Common myeloid progenitor, CD34-positive (primary cell): ENCODE results near the gene CAND2.
A peak's percentile ranks its signal among the peaks of the same experiment; 100 is the strongest.

Experiments used
- CTCF ChIA-PET: fragments of 350-600 bp; sonication (Branson Sonifier 250); formaldehyde crosslinking; loops from one replicate; lab custom pipeline; 2021; ENCODE audit warnings: antibody characterized with exemption; lab: Charles Lee
- POLR2A ChIA-PET: fragments of 350-600 bp; sonication (Branson Sonifier 250); formaldehyde crosslinking; loops from one replicate; lab custom pipeline; 2021; ENCODE audit warnings: antibody characterized with exemption; lab: Charles Lee
- DNase-seq, 3 donors: peaks; one replicate each; pipeline versions ENCODE4 v3.0.0 to v3.0.0-alpha.2; 2013
- H3K27ac ChIP-seq, 2 experiments: 1 replicate in 1 of 2; 2 replicates in 1 of 2; pipeline ENCODE4 v1.7.0; 2013; ENCODE audit warnings: inconsistent platforms in 2 of 2, low read length in 2 of 2, mild to moderate bottlenecking in 2 of 2, low read depth in 1 of 2, moderate library complexity in 1 of 2; ENCODE audit not compliant: severe bottlenecking in 2 of 2, insufficient read depth in 1 of 2, poor library complexity in 1 of 2
- H3K27me3 ChIP-seq, 5 experiments: replicated peaks in 2 of 5; 1 replicate in 3 of 5; 2 replicates in 2 of 5; pipeline versions ENCODE4 v1.6.1 to v1.7.0; 2013; ENCODE audit warnings: low read length in 4 of 5, mild to moderate bottlenecking in 2 of 5, moderate library complexity in 2 of 5, inconsistent platforms in 1 of 5; ENCODE audit not compliant: insufficient read depth in 5 of 5, control insufficient read depth in 4 of 5
- H3K36me3 ChIP-seq, 4 experiments: 1 replicate in 2 of 4; 2 replicates in 2 of 4; pipeline versions ENCODE4 v1.6.1 to v1.7.0; 2013; ENCODE audit warnings: low read length in 3 of 4, control low read depth in 1 of 4, mild to moderate bottlenecking in 1 of 4; ENCODE audit not compliant: control insufficient read depth in 4 of 4, insufficient read depth in 4 of 4
- H3K4me1 ChIP-seq, 4 experiments: 1 replicate in 3 of 4; 2 replicates in 1 of 4; pipeline versions ENCODE4 v1.6.1 to v1.7.1; 2013; ENCODE audit warnings: low read length in 3 of 4, mild to moderate bottlenecking in 3 of 4, control low read depth in 1 of 4, inconsistent platforms in 1 of 4, moderate library complexity in 1 of 4; ENCODE audit not compliant: control insufficient read depth in 4 of 4, insufficient read depth in 4 of 4; ENCODE audit errors: control extremely low read depth in 1 of 4
- H3K4me3 ChIP-seq, 7 experiments: 1 replicate in 4 of 7; 2 replicates in 3 of 7; pipeline versions ENCODE4 v1.5.1 to v1.7.0; 2013; ENCODE audit warnings: mild to moderate bottlenecking in 7 of 7, low read length in 6 of 7, moderate library complexity in 6 of 7, inconsistent platforms in 2 of 7, low read depth in 2 of 7, control low read depth in 1 of 7; ENCODE audit not compliant: insufficient read depth in 4 of 7, control insufficient read depth in 1 of 7; ENCODE audit errors: extremely low read depth in 1 of 7
- H3K9me3 ChIP-seq, 5 experiments: 1 replicate in 4 of 5; 2 replicates in 1 of 5; pipeline versions ENCODE4 v1.6.1 to v1.7.1; 2013; ENCODE audit warnings: low read length in 4 of 5, mild to moderate bottlenecking in 2 of 5, inconsistent platforms in 1 of 5, low read depth in 1 of 5, moderate library complexity in 1 of 5; ENCODE audit not compliant: control insufficient read depth in 4 of 5, insufficient read depth in 2 of 5; ENCODE audit errors: control extremely low read depth in 1 of 5
- WGBS: methylation state at CpG from one replicate; pipeline ENCODE4 v1.1.5; 2013; ENCODE audit not compliant: insufficient coverage; 5-methylcytosine and 5-hydroxymethylcytosine counted together

CAND2 gene

DNA sequence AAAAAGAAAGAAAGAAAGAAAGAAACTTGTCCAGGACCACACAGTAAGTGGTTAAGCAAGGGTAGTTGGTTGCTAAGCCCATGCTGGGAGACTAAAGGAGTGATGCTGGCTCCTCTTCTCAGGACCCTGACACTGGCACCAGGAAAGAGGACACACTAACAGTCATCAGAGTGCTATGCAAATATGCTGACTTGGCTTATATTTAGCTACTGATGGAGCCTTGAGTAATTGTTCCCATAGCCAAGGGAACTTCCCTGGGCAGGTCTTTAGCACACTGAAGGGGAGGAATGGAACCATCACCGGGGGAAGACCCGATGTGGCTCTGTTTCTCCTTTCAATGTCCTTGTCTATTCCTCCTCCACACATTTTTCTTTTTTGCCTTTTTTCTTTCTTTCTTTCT, 43.7 kb upstream of the CAND2 start:
- Histone ChIP-seq H3K27me3 (peaks cover 0 to 3% (median 0%) of the 10 kb centered on the region in 5 experiments), H3K4me1 (peaks cover 0 to 14% (median 7%) of the 10 kb centered on the region in 4 experiments), H3K36me3 (no peaks in the 10 kb centered on the region), H3K4me3 (no peak overlapping the region), H3K27ac (no peak overlapping the region), H3K9me3 (no peaks in the 10 kb centered on the region)
- no peak for DNase-seq
- ChIA-PET CTCF (interaction anchor here (1.5 to 2.1 kb wide), 2 partner anchors 33 to 35 kb away, joined by 4 to 6 read pairs; no protein-coding TSS in a partner anchor), POLR2A (no interaction called here)
- WGBS, result no CpG with 5 or more reads among the region's 2 CpGs

DNA sequence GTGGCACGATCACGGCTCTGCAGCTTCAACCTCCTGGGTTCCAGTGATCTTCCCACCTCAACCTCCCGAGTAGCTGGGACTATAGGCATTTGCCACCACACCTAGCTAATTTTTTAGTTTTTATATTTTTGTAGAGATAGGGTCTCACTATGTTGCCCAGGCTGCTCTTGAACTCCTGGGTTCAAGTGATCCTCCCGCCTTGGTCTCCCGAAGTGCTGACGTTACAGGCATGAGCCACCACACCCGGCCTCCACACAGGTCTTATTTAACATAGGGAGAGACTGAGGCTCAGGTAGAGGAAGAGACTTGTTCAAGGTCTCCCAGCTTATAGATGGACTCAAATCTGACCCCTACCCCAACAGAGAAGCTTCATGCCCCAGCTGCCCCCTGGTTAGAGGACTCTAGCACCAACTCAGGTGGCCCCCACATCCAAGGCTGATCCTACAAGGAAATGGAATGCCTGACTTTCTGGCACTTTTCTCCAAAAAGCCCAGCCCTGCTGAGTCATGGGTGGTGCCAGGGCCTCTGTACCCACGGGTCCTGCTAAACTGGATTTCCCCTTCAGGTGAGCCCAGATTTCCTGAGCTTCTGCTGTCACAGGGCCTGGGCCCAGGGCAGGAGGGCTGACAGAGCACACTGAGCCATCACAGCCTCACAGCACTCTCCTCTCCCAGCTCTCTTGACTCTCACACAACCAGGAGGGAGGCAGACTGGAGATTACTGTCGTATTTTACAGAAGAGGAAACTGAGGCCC, 43.0 kb upstream of the CAND2 start:
- peaks cover 0 to 15% (median 13%) of the 10 kb centered on the region in 4 experiments for H3K4me1 ChIP-seq
- H3K36me3 ChIP-seq, result no peaks in the 10 kb centered on the region
- DNase-seq, result no peak
- ChIA-PET POLR2A (interaction anchor here (0.5 kb wide), 1 partner anchor 134 kb away, joined by 3 read pairs; no protein-coding TSS in a partner anchor), CTCF (interaction anchor here (1.5 to 2.1 kb wide), 3 partner anchors 8 to 34 kb away, joined by 4 to 6 read pairs (median 6); no protein-coding TSS in a partner anchor)
- no peaks in the 10 kb centered on the region for H3K9me3 ChIP-seq
- 72% methylated on average over 3 of the region's 9 CpGs for WGBS
- H3K27me3 ChIP-seq, result no peaks in the 10 kb centered on the region
- no peak overlapping the region for H3K4me3 ChIP-seq
- H3K27ac ChIP-seq, result no peak overlapping the region

DNA sequence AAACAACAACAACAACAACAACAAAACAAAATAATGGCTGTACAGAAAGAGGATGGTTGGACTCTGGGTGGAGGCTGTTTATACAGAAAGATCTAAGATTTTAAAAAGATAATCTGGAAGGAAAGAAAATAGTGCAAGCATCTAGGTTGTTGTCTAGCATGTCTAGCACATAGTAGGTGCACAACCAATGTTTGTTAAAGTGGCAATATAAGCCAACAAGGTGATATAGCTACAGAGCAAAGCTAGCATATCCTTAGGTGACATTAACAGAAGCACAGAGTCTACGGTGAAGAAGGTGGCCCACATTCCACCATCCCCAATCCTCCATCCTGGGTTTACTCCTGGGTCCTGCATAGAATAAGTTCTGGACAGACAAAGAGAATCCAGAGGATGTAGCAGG, 42.2 kb upstream of the CAND2 start:
- WGBS, result 100% methylated on average over 1 of the region's 1 CpG
- Histone ChIP-seq H3K9me3 (no peaks in the 10 kb centered on the region), H3K4me1 (peaks cover 0 to 23% (median 16%) of the 10 kb centered on the region in 4 experiments), H3K36me3 (no peaks in the 10 kb centered on the region), H3K27ac (no peak overlapping the region), H3K27me3 (no peaks in the 10 kb centered on the region), H3K4me3 (no peak overlapping the region)
- ChIA-PET CTCF (interaction anchor here (1.2 to 2.1 kb wide), 5 partner anchors 9 to 47 kb away, joined by 3 to 6 read pairs (median 5); no protein-coding TSS in a partner anchor), POLR2A (interaction anchor here (0.5 kb wide), 1 partner anchor 133 kb away, joined by 3 read pairs; no protein-coding TSS in a partner anchor)
- DNase-seq, result no peak

DNA sequence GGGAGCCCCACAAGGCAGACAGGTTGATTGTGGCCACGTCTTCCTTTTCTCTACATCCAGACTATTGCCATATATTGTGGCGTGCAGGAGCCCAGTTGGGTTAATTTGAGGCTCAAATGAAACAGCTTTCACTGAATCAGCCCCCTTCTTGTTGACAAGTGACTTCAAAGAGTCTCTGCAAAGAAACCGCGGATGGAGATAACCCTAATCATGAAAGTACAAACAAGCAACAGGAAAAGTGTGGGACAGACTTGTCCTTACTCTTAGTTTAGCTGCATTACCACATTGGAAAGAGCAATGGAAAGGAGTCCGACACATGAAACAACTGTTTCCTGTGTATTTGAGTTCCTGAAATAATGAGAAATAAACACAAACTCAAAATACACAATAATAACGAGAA, 40.7 kb upstream of the CAND2 start:
- ChIA-PET CTCF (interaction anchor here (1.0 kb wide), 1 partner anchor 25 kb away, joined by 3 read pairs; no protein-coding TSS in a partner anchor), POLR2A (no interaction called here)
- no peaks in the 10 kb centered on the region for H3K27me3 ChIP-seq
- WGBS, result 61% methylated on average over 3 of the region's 6 CpGs
- H3K9me3 ChIP-seq, result no peaks in the 10 kb centered on the region
- H3K4me3 ChIP-seq, result no peak overlapping the region
- H3K36me3 ChIP-seq, result no peaks in the 10 kb centered on the region
- DNase-seq, result peak in 1 of 3 donors; percentile 31
- no peak overlapping the region for H3K27ac ChIP-seq
- H3K4me1 ChIP-seq, result peaks cover 0 to 20% (median 11%) of the 10 kb centered on the region in 4 experiments

DNA sequence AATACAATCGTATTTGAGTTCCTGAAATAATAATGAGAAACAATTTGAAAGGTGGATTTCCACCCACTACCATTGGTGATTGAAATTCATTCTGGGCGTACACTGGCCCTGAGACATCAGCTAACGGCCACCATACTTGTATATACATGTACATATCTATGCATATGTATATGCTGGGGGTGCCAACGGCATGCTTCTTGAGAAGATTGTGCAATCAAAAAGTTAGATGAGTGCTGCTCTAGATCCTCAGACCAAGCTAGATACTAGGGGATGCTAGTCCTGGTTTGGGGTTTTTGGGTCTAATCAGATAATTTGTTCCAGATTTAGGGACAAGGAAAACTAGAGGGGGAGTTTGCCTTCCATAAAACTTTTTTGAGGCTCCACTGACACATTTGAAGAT, 40.3 kb upstream of the CAND2 start:
- Histone ChIP-seq H3K27ac (no peak overlapping the region), H3K4me1 (peaks cover 0 to 20% (median 9%) of the 10 kb centered on the region in 4 experiments), H3K9me3 (no peaks in the 10 kb centered on the region), H3K27me3 (no peaks in the 10 kb centered on the region), H3K4me3 (no peak overlapping the region), H3K36me3 (no peaks in the 10 kb centered on the region)
- POLR2A ChIA-PET, result no interaction called here
- CTCF ChIA-PET, result interaction anchor here (1.0 to 1.5 kb wide), 2 partner anchors 18 to 24 kb away, joined by 3 read pairs; no protein-coding TSS in a partner anchor
- no CpG with 5 or more reads among the region's 4 CpGs for WGBS
- no peak for DNase-seq

DNA sequence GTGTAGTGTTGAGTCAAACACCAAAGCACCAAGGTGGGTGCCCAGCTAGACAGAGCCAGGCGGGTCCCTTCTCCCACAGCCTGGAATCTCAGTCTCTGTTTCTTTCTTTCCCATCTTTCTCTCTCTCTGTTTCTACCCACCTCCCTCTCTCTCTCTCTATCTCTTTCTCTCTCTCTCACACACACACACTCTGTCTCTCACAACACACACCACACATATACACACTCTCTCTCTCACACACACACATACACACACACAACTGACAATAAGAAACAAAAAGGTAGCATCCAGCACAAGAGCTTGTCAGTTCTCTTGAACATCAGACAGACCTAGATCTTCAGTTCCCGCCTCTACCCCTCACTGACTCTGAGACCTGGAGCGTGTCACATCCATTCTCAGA, 39.8 kb upstream of the CAND2 start:
- no peak overlapping the region for H3K27ac ChIP-seq
- H3K36me3 ChIP-seq, result no peaks in the 10 kb centered on the region
- peaks cover 0 to 20% (median 9%) of the 10 kb centered on the region in 4 experiments for H3K4me1 ChIP-seq
- no peak overlapping the region for H3K4me3 ChIP-seq
- 100% methylated on average over 3 of the region's 3 CpGs for WGBS
- no peak for DNase-seq
- H3K9me3 ChIP-seq, result no peaks in the 10 kb centered on the region
- CTCF ChIA-PET, result interaction anchor here (1.0 to 1.5 kb wide), 2 partner anchors 18 to 24 kb away, joined by 3 read pairs; no protein-coding TSS in a partner anchor
- POLR2A ChIA-PET, result no interaction called here
- H3K27me3 ChIP-seq, result no peaks in the 10 kb centered on the region
